ENCODE results near the gene PRKCA.

Gene PRKCA

GRCh38 chr17:66542967-66543520 lies 240.6 kb downstream of the PRKCA start:
- no peak for DNase-seq (ENCODE audit: low read depth in 3 of 3)

- no peak for DNase-seq (ENCODE audit: low read depth in 3 of 3)
Measured at GRCh38 chr17:66543526-66543925, 241.1 kb downstream of the PRKCA start.

- DNase-seq (ENCODE audit: low read depth in 3 of 3): no peak
Measured at GRCh38 chr17:66545918-66546317, 243.5 kb downstream of the PRKCA start.

- no peak for DNase-seq (ENCODE audit: low read depth in 3 of 3)
Measured at GRCh38 chr17:66547151-66547865, 244.9 kb downstream of the PRKCA start.

GRCh38 chr17:66548158-66548557 lies 245.7 kb downstream of the PRKCA start:
- no peak for DNase-seq (ENCODE audit: low read depth in 3 of 3)

GRCh38 chr17:66548659-66549310 lies 246.4 kb downstream of the PRKCA start:
- DNase-seq (ENCODE audit: low read depth in 3 of 3): no peak

GRCh38 chr17:66549311-66549704 lies 246.9 kb downstream of the PRKCA start:
- no peak for DNase-seq (ENCODE audit: low read depth in 3 of 3)

GRCh38 chr17:66549731-66550207 lies 247.4 kb downstream of the PRKCA start:
- no peak for DNase-seq (ENCODE audit: low read depth in 3 of 3)

GRCh38 chr17:66551839-66552238 lies 249.4 kb downstream of the PRKCA start:
- DNase-seq (ENCODE audit: low read depth in 3 of 3): no peak

- no peak for DNase-seq (ENCODE audit: low read depth in 3 of 3)
Measured at GRCh38 chr17:66552371-66552770, 250.0 kb downstream of the PRKCA start.

GRCh38 chr17:66555605-66556004 lies 253.2 kb downstream of the PRKCA start:
- DNase-seq (ENCODE audit: low read depth in 3 of 3): no peak

GRCh38 chr17:66557200-66557599 lies 254.8 kb downstream of the PRKCA start:
- DNase-seq (ENCODE audit: low read depth in 3 of 3): no peak

GRCh38 chr17:66557886-66558285 lies 255.5 kb downstream of the PRKCA start:
- no peak for DNase-seq (ENCODE audit: low read depth in 3 of 3)

- DNase-seq (ENCODE audit: low read depth in 3 of 3): no peak
Measured at GRCh38 chr17:66560691-66561090, 258.3 kb downstream of the PRKCA start.

- no peak for DNase-seq (ENCODE audit: low read depth in 3 of 3)
Measured at GRCh38 chr17:66562119-66562518, 259.7 kb downstream of the PRKCA start.

- no peak for DNase-seq (ENCODE audit: low read depth in 3 of 3)
Measured at GRCh38 chr17:66564992-66565465, 262.6 kb downstream of the PRKCA start.

GRCh38 chr17:66567234-66568170 lies 265.1 kb downstream of the PRKCA start:
- peak; percentile 58 to 74 (median 64) for DNase-seq (ENCODE audit: low read depth in 3 of 3)

GRCh38 chr17:66569572-66569971 lies 267.2 kb downstream of the PRKCA start:
- DNase-seq (ENCODE audit: low read depth in 3 of 3): no peak

GRCh38 chr17:66570447-66571195 lies 268.2 kb downstream of the PRKCA start:
- DNase-seq (ENCODE audit: low read depth in 3 of 3): no peak

GRCh38 chr17:66571745-66572144 lies 269.3 kb downstream of the PRKCA start:
- no peak for DNase-seq (ENCODE audit: low read depth in 3 of 3)

- no peak for DNase-seq (ENCODE audit: low read depth in 3 of 3)
Measured at GRCh38 chr17:66573078-66573477, 270.7 kb downstream of the PRKCA start.

Measured in stimulated activated CD4-positive, alpha-beta T cell treated with anti-CD3 and anti-CD28 coated beads, TNF-alpha, amount 100 ng/mL, for 48 hours (primary cell).